ENCODE data around the gene TMEM31. TPM values are rescaled to one million over a fixed set of nuclear protein-coding genes. Genes with fewer than 3 reads are reported as not detected.

The TMEM31 gene
- total RNA-seq, 1 donor from 2014 or later = not detected

DNA sequence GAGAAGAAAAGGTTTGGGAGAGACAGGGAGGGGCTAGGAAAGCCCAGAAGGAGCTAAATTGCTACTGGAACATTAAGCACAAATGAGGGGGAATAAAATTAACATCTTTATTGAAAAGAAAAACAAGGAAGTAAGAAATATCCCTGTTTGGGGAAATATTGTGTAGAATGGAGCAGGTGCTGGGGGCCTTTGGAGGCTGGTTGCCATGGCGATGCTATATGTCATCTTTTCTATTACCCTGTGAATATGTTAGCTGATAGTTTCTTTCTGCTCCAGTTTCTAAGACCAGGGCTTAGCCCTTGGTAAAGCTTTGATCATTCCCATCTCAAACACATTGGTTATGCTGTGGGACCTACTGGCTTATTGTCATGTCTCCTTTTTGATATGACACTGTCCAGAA lies 28.7 kb downstream of the TMEM31 start:
- H3K36me3 ChIP-seq (ENCODE audit: control insufficient read depth, insufficient read depth, low read length) = no peaks in the 10 kb centered on the region
- TF ChIP-seq, protein P1, sequence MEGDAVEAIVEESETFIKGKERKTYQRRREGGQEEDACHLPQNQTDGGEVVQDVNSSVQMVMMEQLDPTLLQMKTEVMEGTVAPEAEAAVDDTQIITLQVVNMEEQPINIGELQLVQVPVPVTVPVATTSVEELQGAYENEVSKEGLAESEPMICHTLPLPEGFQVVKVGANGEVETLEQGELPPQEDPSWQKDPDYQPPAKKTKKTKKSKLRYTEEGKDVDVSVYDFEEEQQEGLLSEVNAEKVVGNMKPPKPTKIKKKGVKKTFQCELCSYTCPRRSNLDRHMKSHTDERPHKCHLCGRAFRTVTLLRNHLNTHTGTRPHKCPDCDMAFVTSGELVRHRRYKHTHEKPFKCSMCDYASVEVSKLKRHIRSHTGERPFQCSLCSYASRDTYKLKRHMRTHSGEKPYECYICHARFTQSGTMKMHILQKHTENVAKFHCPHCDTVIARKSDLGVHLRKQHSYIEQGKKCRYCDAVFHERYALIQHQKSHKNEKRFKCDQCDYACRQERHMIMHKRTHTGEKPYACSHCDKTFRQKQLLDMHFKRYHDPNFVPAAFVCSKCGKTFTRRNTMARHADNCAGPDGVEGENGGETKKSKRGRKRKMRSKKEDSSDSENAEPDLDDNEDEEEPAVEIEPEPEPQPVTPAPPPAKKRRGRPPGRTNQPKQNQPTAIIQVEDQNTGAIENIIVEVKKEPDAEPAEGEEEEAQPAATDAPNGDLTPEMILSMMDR (IDR thresholded peaks at IDR 0.05; ENCODE audit: insufficient read depth, low read length, severe bottlenecking) = no peak
- no peak for FAIRE-seq

DNA sequence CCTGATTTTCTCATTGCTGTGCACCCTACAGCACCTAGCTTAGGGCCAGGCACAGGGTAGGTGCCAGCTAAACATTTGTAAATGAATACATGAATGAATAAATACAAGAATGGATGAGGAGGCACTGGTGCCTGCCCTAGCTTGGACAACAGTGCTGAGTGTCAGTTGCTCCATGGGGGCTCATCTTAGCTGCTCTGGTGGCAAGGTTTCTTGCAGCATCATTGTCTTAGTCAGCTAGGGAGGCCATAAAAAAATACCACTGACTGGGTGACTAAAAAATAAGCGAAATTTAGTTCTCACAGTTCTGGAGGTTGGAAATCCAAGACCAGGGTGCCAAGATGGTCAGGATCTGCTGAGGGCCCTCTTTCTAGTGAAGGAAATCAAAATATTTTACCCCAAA lies 31.2 kb downstream of the TMEM31 start:
- FAIRE-seq = no peak
- TF ChIP-seq, protein P1 (IDR thresholded peaks at IDR 0.05; ENCODE audit: insufficient read depth, low read length, severe bottlenecking) = no peak
- no peaks in the 10 kb centered on the region for H3K27me3 ChIP-seq (ENCODE audit: control insufficient read depth, insufficient read depth, low read length)

More for the DNA sequence above, 28.7 kb downstream of the TMEM31 start:
- DNase-seq (ENCODE audit: low read depth) = no peak
- Histone ChIP-seq H3K4me3 (ENCODE audit: low read depth, low read length) (no peak overlapping the region), H3K27me3 (ENCODE audit: control insufficient read depth, insufficient read depth, low read length) (no peaks in the 10 kb centered on the region)

DNA sequence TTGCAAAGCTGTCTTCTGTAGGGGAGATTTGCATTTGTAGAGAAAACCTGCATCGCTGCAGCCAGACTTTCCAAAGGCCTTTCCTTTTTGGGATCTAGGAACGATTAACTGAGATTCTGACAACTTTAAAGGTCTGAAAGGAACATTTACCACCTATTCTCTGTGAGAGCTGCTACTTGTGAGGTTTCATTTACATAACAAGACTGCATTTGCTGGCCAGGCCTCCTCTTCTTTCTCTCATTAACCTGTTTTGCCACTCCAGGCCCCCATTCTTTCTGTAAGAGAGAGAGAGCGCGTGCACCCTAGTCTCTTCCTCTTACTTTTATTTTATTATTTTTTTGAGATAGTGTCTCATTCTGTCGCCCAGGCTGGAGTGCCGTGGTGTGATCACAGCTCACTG lies 31.6 kb downstream of the TMEM31 start:
- TF ChIP-seq, protein P1 (IDR thresholded peaks at IDR 0.05; ENCODE audit: insufficient read depth, low read length, severe bottlenecking) = no peak
- Histone ChIP-seq H3K27me3 (ENCODE audit: control insufficient read depth, insufficient read depth, low read length) (no peaks in the 10 kb centered on the region), H3K36me3 (ENCODE audit: control insufficient read depth, insufficient read depth, low read length) (no peaks in the 10 kb centered on the region), H3K4me3 (ENCODE audit: low read depth, low read length) (no peak overlapping the region)
- FAIRE-seq (no peak), DNase-seq (ENCODE audit: low read depth) (no peak)

More for the DNA sequence above, 31.2 kb downstream of the TMEM31 start:
- no peak for DNase-seq (ENCODE audit: low read depth)
- Histone ChIP-seq H3K36me3 (ENCODE audit: control insufficient read depth, insufficient read depth, low read length) (no peaks in the 10 kb centered on the region), H3K4me3 (ENCODE audit: low read depth, low read length) (no peak overlapping the region)

DNA sequence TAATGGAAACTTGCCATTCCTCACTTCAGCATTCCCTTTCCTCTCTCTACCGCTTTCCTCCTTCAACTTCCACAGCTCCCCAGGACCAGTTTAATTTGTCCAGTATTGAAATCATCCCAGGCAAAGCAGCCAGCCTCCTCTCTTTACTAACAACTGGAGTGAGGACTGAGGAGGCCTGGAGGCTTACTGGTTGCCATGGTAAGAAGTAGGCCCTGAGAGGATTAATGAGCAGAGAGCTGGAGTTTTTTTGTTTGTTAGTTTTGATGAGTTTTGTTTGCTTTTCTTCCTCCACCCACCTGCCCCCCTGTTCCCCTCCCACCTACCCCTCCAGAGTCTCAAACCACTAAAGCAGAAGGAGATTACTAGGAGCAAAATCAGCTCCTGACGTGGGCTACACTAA lies 36.5 kb downstream of the TMEM31 start:
- TF ChIP-seq, protein P1 (IDR thresholded peaks at IDR 0.05; ENCODE audit: insufficient read depth, low read length, severe bottlenecking) = no peak
- FAIRE-seq (no peak), DNase-seq (ENCODE audit: low read depth) (no peak)
- H3K27me3 ChIP-seq (ENCODE audit: control insufficient read depth, insufficient read depth, low read length) = no peaks in the 10 kb centered on the region
- no peaks in the 10 kb centered on the region for H3K36me3 ChIP-seq (ENCODE audit: control insufficient read depth, insufficient read depth, low read length)
- H3K4me3 ChIP-seq (ENCODE audit: low read depth, low read length) = no peak overlapping the region

DNA sequence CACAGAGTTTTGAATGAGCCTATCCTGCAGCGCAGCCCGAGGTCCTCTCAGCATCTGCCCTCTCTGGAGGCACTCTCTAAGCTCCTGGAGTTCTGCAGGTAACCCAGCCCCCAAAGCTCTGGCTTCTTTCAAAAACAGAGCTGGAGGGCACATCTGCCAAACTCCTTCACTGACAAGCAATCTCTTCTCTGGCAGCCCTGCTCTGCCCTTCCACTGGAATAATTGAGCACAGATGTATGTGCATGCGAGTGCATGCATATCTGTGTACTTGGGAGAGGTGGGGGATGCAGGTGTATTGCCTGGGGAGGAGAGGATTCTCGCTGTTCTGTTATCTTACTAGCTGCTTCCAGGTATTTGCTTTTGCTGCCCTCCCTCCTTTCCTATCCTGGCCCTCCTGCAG lies 43.7 kb downstream of the TMEM31 start:
- H3K4me3 ChIP-seq (ENCODE audit: low read depth, low read length) = no peak overlapping the region
- TF ChIP-seq, protein P1 (IDR thresholded peaks at IDR 0.05; ENCODE audit: insufficient read depth, low read length, severe bottlenecking) = no peak
- no peak for FAIRE-seq
- no peaks in the 10 kb centered on the region for H3K27me3 ChIP-seq (ENCODE audit: control insufficient read depth, insufficient read depth, low read length)
- H3K36me3 ChIP-seq (ENCODE audit: control insufficient read depth, insufficient read depth, low read length) = no peaks in the 10 kb centered on the region
- DNase-seq (ENCODE audit: low read depth) = no peak

DNA sequence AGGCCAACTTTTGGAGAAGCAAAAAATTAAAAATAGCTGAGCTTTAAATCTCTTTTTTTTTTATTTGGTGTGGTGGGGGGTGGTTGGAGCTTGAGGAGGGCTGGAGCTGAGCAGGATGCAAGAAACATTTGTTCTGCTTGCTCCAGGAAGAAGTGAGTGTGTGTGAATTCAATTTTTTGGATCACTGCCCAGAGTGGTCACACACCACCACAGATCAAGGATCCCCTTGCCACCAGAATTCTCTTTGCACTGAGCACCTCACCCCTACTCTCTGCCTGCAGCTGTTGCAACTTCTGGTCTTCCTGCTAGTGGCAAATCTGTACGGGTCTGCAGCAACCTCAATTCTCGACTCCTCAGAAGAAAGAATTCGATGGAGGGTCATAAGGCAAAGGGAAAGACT lies 46.0 kb downstream of the TMEM31 start:
- no peak overlapping the region for H3K4me3 ChIP-seq (ENCODE audit: low read depth, low read length)
- TF ChIP-seq, protein P1 (IDR thresholded peaks at IDR 0.05; ENCODE audit: insufficient read depth, low read length, severe bottlenecking) = no peak
- no peaks in the 10 kb centered on the region for H3K27me3 ChIP-seq (ENCODE audit: control insufficient read depth, insufficient read depth, low read length)
- FAIRE-seq = no peak
- no peak for DNase-seq (ENCODE audit: low read depth)
- no peaks in the 10 kb centered on the region for H3K36me3 ChIP-seq (ENCODE audit: control insufficient read depth, insufficient read depth, low read length)
